Mucosa of descending colon (tissue), 3 donors: ENCODE results near the gene DNM1. TPM values are rescaled to one million over a fixed set of nuclear protein-coding genes. Genes with fewer than 3 reads are reported as not detected.
"Not testable (repeated sequence)": the region's sequence is repeated elsewhere in the genome, so short reads cannot be mapped to it uniquely, and the experiment has no call there.

Experiments used
- ATAC-seq: fragments of 200-7000 bp; cut with Tn5 transposase; one replicate; pipeline ENCODE4 v1.9.1; 2020; ENCODE audit warnings: mild to moderate bottlenecking, moderate library complexity
- DNase-seq, 3 donors: peaks; one replicate each; pipeline ENCODE4 v3.0.0-alpha.2; 2020
- H3K36me3 ChIP-seq: fragments of 200-600 bp; one replicate; pipeline ENCODE4 v1.8.0; 2021; ENCODE audit warnings: low read depth, mild to moderate bottlenecking
- H3K4me1 ChIP-seq: fragments of 200-600 bp; one replicate; pipeline ENCODE4 v1.8.0; 2021; ENCODE audit warnings: low read depth, mild to moderate bottlenecking
- H3K4me3 ChIP-seq: fragments of 200-600 bp; one replicate; pipeline ENCODE4 v1.8.0; 2021; ENCODE audit warnings: mild to moderate bottlenecking
- H3K9me3 ChIP-seq: fragments of 200-600 bp; one replicate; pipeline ENCODE4 v1.8.0; 2021; ENCODE audit warnings: mild to moderate bottlenecking
- intact Hi-C, 2 donors: fragments of 100-400 bp; cut with DNase I in 1 of 2; cut with micrococcal nuclease in 1 of 2; formaldehyde crosslinking; loops; one replicate each; pipeline versions ENCODE4 v1.11.0 to v1.11.1; 2022; cut with DNase I, micrococcal nuclease
- total RNA-seq, 3 donors: library from RNA; stranded (reverse); fragmentation: NEBNext Ultra II Directional in 2 of 3; extraction: Animal tissue kit (Norgen Biotek cat#: 25700) in 2 of 3; gene quantifications; one replicate each; pipeline versions ENCODE4 v1.2.1 to v1.2.4, GENCODE V29; 2021 to 2023
- TF ChIP-seq, protein P1 (sequence below): fragments of 200-600 bp; IDR thresholded peaks from one replicate; pipeline ENCODE4 v1.8.0; 2022; ENCODE audit warnings: antibody characterized with exemption, mild to moderate bottlenecking
- donor health status: DM: no; HTN: no; CAD: no; lungs with moderate emphysema.
- donor health status: DM: no; HTN: no; CAD: no.
- donor health status: DM: no; HTN: yes; CAD: no.

The DNM1 gene
- total RNA-seq, 3 donors from 2014 or later: 4.0 to 19.0 (median 6.7) TPM

DNA sequence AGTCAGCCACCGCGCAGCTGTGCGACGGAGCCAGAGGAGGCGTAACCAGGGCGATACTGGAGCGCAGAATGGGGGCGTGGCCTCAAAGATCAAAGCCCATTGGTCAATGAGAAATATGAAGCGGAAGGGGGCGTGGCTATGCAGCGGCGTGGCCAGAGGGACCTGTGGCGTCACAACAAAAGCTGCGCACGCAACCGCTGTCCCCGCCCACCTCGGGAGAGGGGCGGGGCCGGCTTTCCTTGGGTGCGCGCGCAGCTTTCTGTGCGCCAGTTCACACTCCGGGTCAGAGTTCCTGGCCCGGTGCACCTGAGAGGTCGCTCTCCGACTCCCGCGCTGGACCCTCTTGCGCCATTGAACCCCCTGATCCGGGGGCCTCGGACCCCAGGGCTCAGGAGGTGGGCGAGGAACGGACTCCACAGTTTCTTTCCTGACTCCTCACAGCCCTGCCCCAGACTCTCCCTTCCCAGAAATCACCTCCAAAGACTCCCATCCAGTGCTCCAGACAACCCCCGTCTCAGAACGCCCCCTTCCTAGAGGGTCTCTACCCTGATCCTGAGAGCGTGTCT, 72.9 kb downstream of the DNM1 start, which contains the start of gene SWI5:
Gene SWI5 (plus strand): TSS at position 269 of the 566 bp plus-strand sequence.
- Histone ChIP-seq H3K4me1 (peaks cover 19% of the 10 kb centered on the region), H3K36me3 (peaks cover 7% of the 10 kb centered on the region), H3K9me3 (no peaks in the 10 kb centered on the region), H3K4me3 (peak within 1 kb of the TSS; percentile 58)
- ATAC-seq (peak; percentile 97), DNase-seq (peak; percentile 99 to 100 (median 99))
- intact Hi-C loops: no loop called here
- TF ChIP-seq, protein P1, sequence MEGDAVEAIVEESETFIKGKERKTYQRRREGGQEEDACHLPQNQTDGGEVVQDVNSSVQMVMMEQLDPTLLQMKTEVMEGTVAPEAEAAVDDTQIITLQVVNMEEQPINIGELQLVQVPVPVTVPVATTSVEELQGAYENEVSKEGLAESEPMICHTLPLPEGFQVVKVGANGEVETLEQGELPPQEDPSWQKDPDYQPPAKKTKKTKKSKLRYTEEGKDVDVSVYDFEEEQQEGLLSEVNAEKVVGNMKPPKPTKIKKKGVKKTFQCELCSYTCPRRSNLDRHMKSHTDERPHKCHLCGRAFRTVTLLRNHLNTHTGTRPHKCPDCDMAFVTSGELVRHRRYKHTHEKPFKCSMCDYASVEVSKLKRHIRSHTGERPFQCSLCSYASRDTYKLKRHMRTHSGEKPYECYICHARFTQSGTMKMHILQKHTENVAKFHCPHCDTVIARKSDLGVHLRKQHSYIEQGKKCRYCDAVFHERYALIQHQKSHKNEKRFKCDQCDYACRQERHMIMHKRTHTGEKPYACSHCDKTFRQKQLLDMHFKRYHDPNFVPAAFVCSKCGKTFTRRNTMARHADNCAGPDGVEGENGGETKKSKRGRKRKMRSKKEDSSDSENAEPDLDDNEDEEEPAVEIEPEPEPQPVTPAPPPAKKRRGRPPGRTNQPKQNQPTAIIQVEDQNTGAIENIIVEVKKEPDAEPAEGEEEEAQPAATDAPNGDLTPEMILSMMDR: peak; percentile 45

DNA sequence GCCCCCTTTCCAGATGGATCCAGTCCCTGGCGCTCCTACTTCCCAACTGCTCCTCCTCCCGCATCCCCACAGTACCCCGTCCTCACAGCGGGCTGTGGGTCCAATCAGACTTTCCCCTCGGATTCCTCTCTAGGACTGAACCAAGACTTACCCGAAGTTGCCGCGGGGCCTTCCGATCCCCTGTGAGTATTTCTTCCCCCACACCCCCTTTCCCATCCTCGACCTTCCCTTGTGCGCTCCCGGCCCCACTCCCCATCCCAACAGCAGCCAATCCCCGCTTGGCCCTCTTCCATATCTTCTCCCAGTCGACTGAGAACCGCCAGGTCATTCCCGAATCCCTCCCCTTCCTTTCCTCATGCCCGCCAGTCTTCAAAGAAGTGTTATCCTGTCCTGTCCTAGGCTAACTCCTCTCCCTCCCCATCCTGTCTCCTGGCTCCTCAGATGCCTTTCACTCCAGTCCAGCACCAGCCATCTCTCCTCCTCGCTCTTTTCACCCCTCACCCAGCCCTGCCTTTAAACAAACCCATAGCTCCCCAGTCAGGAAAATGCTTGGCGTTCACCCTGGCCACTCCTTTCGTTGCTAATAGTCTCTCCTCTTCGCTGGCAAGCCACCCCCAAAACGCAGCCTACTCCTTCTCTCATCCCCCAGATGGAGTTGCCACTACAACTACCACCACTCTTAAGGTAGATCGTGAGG, 73.5 kb downstream of the DNM1 start:
- ATAC-seq (peak; percentile 18), DNase-seq (peak in 1 of 3 donors; percentile 31)
- peaks cover 19% of the 10 kb centered on the region for H3K4me1 ChIP-seq
- TF ChIP-seq, protein P1: no peak
- no peaks in the 10 kb centered on the region for H3K9me3 ChIP-seq
- H3K4me3 ChIP-seq: peak overlapping the region; percentile 58
- intact Hi-C loops: no loop called here
- H3K36me3 ChIP-seq: peaks cover 7% of the 10 kb centered on the region

DNA sequence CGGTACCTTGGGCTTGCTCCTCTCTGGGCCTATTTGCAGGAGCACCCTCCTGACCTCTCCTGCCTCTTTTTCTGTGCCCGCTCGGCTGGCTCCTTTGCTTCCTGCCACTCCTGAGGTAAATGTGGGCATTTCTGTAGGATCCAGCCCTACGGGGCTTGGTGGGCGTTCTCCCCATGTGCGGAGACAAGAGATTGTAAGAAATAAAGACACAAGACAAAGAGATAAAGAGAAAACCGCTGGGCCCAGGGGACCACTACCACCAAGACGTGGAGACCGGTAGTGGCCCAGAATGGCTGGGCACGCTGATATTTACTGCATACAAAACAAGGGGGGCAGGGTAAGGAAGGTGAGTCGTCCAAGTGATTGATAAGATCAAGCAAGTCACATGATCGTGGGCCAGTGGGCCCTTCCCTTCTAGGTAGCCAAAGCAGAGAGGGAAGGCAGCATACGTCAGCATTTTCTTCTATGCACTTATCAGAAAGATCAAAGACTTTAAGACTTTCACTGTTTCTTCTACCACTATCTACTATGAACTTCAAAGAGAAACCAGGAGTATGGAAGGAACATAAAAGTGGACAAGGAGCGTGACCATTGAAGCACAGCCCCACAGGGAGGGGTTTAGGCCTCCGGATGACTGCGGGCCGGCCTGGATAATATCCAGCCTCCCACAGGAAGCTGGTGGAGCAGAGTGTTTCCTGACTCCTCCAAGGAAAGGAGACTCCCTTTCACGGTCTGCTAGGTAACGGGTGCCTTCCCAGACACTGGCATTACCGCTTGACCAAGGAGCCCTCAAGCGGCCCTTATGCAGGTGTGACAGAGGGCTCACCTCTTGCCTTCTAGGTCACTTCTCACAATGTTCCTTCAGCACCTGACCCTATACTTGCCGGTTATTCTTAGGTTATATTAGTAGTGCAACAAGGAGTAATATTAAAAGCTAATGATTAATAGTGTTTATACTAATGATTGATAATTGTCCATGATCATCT, 76.2 kb downstream of the DNM1 start:
- intact Hi-C loops, ATAC-seq, H3K4me3 ChIP-seq, DNase-seq, H3K9me3 ChIP-seq, H3K36me3 ChIP-seq: not testable (repeated sequence)
- H3K4me1 ChIP-seq: peaks cover 15% of the 10 kb centered on the region

DNA sequence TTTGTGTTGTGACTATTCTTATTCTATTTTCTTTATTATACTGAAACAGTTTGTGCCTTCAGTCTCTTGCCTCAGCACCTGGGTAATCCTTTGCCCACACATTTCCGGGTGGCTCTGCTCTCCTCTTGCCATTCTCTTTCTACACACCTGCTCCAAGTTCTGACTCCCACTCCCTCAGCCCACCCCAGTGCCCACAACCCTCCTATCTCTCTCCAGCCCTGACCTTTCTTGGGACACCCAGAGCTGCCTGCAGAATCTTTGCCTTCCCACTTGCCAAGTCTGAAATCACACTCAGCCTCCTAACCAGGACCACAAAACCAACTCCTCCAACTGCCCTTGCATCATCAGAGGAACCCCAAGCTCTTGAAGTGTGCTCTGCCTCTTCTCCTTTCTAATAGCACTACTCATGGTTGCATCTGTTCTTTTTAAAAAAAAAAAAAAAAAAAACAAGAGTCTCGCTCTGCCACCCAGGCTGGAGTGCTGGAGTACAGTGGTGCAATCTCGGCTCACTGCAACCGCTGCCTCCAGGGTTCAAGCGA, 77.0 kb downstream of the DNM1 start:
- intact Hi-C loops: no loop called here
- ATAC-seq (no peak), DNase-seq (no peak)
- peaks cover 8% of the 10 kb centered on the region for H3K4me1 ChIP-seq
- H3K9me3 ChIP-seq: no peaks in the 10 kb centered on the region
- TF ChIP-seq, protein P1: no peak
- peaks cover 5% of the 10 kb centered on the region for H3K36me3 ChIP-seq
- no peak overlapping the region for H3K4me3 ChIP-seq

DNA sequence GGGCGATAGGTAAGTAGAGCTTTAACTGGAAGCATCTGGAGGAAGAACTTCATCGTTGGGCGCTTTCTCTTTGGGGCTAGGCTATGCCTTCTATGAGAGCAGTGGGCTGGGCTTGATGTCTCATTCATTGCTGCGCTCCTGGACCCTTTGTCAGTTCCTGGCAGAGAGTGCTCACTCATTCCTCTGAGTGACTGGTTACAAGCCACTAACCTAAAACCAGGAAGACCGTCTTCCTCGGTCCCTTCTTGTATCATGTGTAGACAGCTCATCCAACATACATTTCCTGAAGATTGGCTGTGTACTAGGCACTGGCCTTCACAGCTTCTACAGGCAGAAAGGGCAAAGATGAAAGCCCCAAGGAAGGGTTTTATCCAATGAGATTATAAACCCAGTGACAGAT, 79.3 kb downstream of the DNM1 start:
- ATAC-seq (no peak), DNase-seq (no peak)
- Histone ChIP-seq H3K9me3 (no peaks in the 10 kb centered on the region), H3K36me3 (no peaks in the 10 kb centered on the region), H3K4me3 (no peak overlapping the region), H3K4me1 (no peaks in the 10 kb centered on the region)
- intact Hi-C loops: no loop called here
- TF ChIP-seq, protein P1: no peak
